ENCODE measurements around the gene DENND4B. TPM values are rescaled to one million over a fixed set of nuclear protein-coding genes. Genes with fewer than 3 reads are reported as not detected.

Gene DENND4B
- total RNA-seq, 5 donors from 2014 or later (not counting 1 experiment from before 2014, with no cell fraction given) = 161 to 220 (median 196) TPM

- CTCF ChIA-PET = interaction anchor here (0.5 to 2.9 kb wide), 10 partner anchors 22 to 411 kb away, joined by 3 to 25 read pairs (median 4); partner anchors contain the start of genes DENND4B (in 1 of the 2), RAB13 (in 1 of the 2) and S100A6 (in 1 of the 2)
- 0% methylated on average over 24 of the region's 86 CpGs for WGBS (ENCODE audit: insufficient coverage)
- Mint-ChIP-seq H3K4me3 (peak overlapping the region; percentile 91 to 96 (median 94)), H3K36me3 (peaks cover 8% of the 10 kb centered on the region), H3K27me3 (peaks cover 0 to 1% of the 10 kb centered on the region in 2 donors), H3K9me3 (no peaks in the 10 kb centered on the region), H3K4me1 (peaks cover 43 to 58% (median 56%) of the 10 kb centered on the region in 3 donors), H3K27ac (peak overlapping the region; percentile 95 to 97)
- H3K4me3 ChIP-seq (ENCODE audit: control insufficient read depth in 1 of 2, extremely low read depth in 1 of 2, low read length in 1 of 2) = peak overlapping the region; percentile 69 to 75
- POLR2A ChIA-PET = interaction anchor here (0.5 to 1.3 kb wide), 6 partner anchors 23 to 287 kb away, joined by 3 to 13 read pairs (median 6); no protein-coding TSS in a partner anchor
- H3K4me1 ChIP-seq (ENCODE audit: control insufficient read depth in 1 of 2, extremely low read depth in 1 of 2, insufficient read depth in 2 of 2, low read length in 2 of 2) = peaks cover 33 to 39% of the 10 kb centered on the region in 2 experiments
- DNase-seq (peak in 22 of 35 experiments; percentile 8 to 59 (median 40)), ATAC-seq (replicated peaks in 1 of 4) (peak; percentile 0 to 37 (median 28))
- H3K27me3 ChIP-seq (replicated peaks in 1 of 2; ENCODE audit: control insufficient read depth in 2 of 2, extremely low read depth in 1 of 2, insufficient read depth in 2 of 2, low read length in 1 of 2) = no peaks in the 10 kb centered on the region
- no peaks in the 10 kb centered on the region for H3K9me3 ChIP-seq
- peak overlapping the region; percentile 68 for H3K27ac ChIP-seq (ENCODE audit: low read length)
- peaks cover 0 to 11% of the 10 kb centered on the region in 2 donors for H3K36me3 ChIP-seq (ENCODE audit: control insufficient read depth in 2 of 2, extremely low read depth in 1 of 2, insufficient read depth in 1 of 2, low read length in 1 of 2)
These were observed 24.2 kb downstream of the DENND4B start for GRCh38 chr1:153922076-153922971.

DNA sequence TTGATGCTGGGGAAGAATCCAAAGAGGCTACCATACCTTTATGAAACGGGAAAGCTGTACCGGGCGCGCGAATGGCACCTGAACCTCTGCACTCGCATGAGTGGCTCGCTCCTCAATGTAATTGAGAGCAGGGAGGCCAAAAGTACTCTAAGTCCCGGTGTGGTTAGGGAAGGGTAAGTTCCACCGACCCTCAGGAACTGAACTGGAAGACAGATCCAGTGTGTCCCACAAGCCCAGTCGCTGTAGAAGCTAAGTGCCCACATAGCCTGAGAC lies 24.8 kb downstream of the DENND4B start:
- no peak for ATAC-seq (replicated peaks in 1 of 4)
- POLR2A ChIA-PET = interaction anchor here in 1 of 2 donors (0.5 to 0.6 kb wide), 2 partner anchors 68 to 287 kb away, joined by 3 to 13 read pairs; no protein-coding TSS in a partner anchor
- DNase-seq = peak in 1 of 35 experiments; percentile 13

DNA sequence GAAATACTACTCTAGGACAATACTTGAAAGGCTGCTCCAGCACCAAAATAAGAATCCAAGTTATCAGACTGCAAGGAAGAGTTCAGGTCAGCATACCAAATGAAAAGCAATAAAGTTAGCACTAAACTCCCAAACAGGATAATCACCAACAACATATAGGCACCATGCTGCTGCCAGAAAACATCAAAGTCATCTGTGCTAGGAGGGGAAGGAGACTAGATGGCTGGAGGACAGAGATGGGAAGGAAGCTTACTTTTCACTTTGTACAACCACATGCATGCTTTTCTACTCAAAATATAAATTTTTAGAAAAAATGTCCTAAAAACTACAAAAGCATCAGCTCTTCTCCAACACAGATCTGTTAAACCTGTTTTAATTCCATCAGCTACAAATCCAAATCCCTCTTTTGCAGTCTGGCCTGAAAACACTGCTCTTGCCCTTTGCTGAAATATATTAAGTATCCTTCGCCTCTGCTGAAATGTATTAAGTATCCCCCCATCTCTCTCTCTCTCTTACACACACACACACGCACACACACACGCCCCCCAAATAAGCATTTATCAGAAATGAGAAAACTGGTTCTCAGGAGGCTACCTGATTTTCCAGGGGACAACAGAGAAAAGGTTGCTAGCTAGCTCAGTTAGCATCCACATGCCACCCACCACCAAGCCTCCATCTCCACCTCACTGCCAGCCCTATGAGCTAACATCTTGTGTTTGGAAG lies 25.3 kb downstream of the DENND4B start:
- Mint-ChIP-seq H3K4me3 (peak overlapping the region; percentile 90 to 96 (median 91)), H3K36me3 (peaks cover 10% of the 10 kb centered on the region), H3K27ac (peak overlapping the region; percentile 73 to 77), H3K4me1 (peaks cover 44 to 63% (median 60%) of the 10 kb centered on the region in 3 donors), H3K9me3 (no peaks in the 10 kb centered on the region), H3K27me3 (peaks cover 0 to 1% of the 10 kb centered on the region in 2 donors)
- CTCF ChIA-PET = interaction anchor here (0.5 to 2.9 kb wide), 9 partner anchors 22 to 412 kb away, joined by 3 to 10 read pairs (median 3); partner anchors contain the start of genes DENND4B (in 1 of the 2) and RAB13 (in 1 of the 2)
- POLR2A ChIA-PET = interaction anchor here (0.5 to 0.9 kb wide), 5 partner anchors 22 to 286 kb away, joined by 3 to 14 read pairs (median 3); no protein-coding TSS in a partner anchor
- H3K27me3 ChIP-seq (replicated peaks in 1 of 2; ENCODE audit: control insufficient read depth in 2 of 2, extremely low read depth in 1 of 2, insufficient read depth in 2 of 2, low read length in 1 of 2) = no peaks in the 10 kb centered on the region
- ATAC-seq (replicated peaks in 1 of 4) (no peak), DNase-seq (no peak)
- peaks cover 35 to 42% of the 10 kb centered on the region in 2 experiments for H3K4me1 ChIP-seq (ENCODE audit: control insufficient read depth in 1 of 2, extremely low read depth in 1 of 2, insufficient read depth in 2 of 2, low read length in 2 of 2)
- no peaks in the 10 kb centered on the region for H3K9me3 ChIP-seq
- WGBS (ENCODE audit: insufficient coverage) = 10% methylated on average over 2 of the region's 3 CpGs
- H3K4me3 ChIP-seq (ENCODE audit: control insufficient read depth in 1 of 2, extremely low read depth in 1 of 2, low read length in 1 of 2) = peak overlapping the region; percentile 69 to 75
- H3K27ac ChIP-seq (ENCODE audit: low read length) = peak overlapping the region; percentile 46
- peaks cover 0 to 11% of the 10 kb centered on the region in 2 donors for H3K36me3 ChIP-seq (ENCODE audit: control insufficient read depth in 2 of 2, extremely low read depth in 1 of 2, insufficient read depth in 1 of 2, low read length in 1 of 2)

More for the DNA sequence above, 24.8 kb downstream of the DENND4B start:
- Histone ChIP-seq H3K4me1 (ENCODE audit: control insufficient read depth in 1 of 2, extremely low read depth in 1 of 2, insufficient read depth in 2 of 2, low read length in 2 of 2) (peaks cover 33 to 41% of the 10 kb centered on the region in 2 experiments), H3K9me3 (no peaks in the 10 kb centered on the region), H3K27me3 (replicated peaks in 1 of 2; ENCODE audit: control insufficient read depth in 2 of 2, extremely low read depth in 1 of 2, insufficient read depth in 2 of 2, low read length in 1 of 2) (no peaks in the 10 kb centered on the region), H3K36me3 (ENCODE audit: control insufficient read depth in 2 of 2, extremely low read depth in 1 of 2, insufficient read depth in 1 of 2, low read length in 1 of 2) (peaks cover 0 to 11% of the 10 kb centered on the region in 2 donors), H3K4me3 (ENCODE audit: control insufficient read depth in 1 of 2, extremely low read depth in 1 of 2, low read length in 1 of 2) (peak overlapping the region; percentile 69 to 75), H3K27ac (ENCODE audit: low read length) (peak overlapping the region; percentile 46)
- Mint-ChIP-seq H3K4me3 (peak overlapping the region; percentile 90 to 96 (median 91)), H3K27me3 (peaks cover 0 to 1% of the 10 kb centered on the region in 2 donors), H3K27ac (peak overlapping the region; percentile 73 to 77), H3K36me3 (peaks cover 8% of the 10 kb centered on the region), H3K4me1 (peaks cover 43 to 60% (median 58%) of the 10 kb centered on the region in 3 donors), H3K9me3 (no peaks in the 10 kb centered on the region)
- WGBS (ENCODE audit: insufficient coverage) = no CpG with 5 or more reads among the region's 10 CpGs
- CTCF ChIA-PET = interaction anchor here (0.5 to 2.9 kb wide), 6 partner anchors 23 to 411 kb away, joined by 3 to 10 read pairs (median 4); partner anchors contain the start of genes DENND4B (in 1 of the 2) and RAB13 (in 1 of the 2)

GRCh38 chr1:153919876-153920852 lies 26.4 kb downstream of the DENND4B start:
- peak overlapping the region; percentile 73 to 77 for H3K27ac Mint-ChIP-seq
- peak overlapping the region; percentile 90 to 96 (median 91) for H3K4me3 Mint-ChIP-seq
- Histone ChIP-seq H3K27me3 (replicated peaks in 1 of 2; ENCODE audit: control insufficient read depth in 2 of 2, extremely low read depth in 1 of 2, insufficient read depth in 2 of 2, low read length in 1 of 2) (no peaks in the 10 kb centered on the region), H3K4me3 (ENCODE audit: control insufficient read depth in 1 of 2, extremely low read depth in 1 of 2, low read length in 1 of 2) (peak overlapping the region in 1 of 2 donors; percentile 35), H3K9me3 (no peaks in the 10 kb centered on the region), H3K27ac (ENCODE audit: low read length) (peak overlapping the region; percentile 46), H3K36me3 (ENCODE audit: control insufficient read depth in 2 of 2, extremely low read depth in 1 of 2, insufficient read depth in 1 of 2, low read length in 1 of 2) (peaks cover 0 to 14% of the 10 kb centered on the region in 2 donors), H3K4me1 (ENCODE audit: control insufficient read depth in 1 of 2, extremely low read depth in 1 of 2, insufficient read depth in 2 of 2, low read length in 2 of 2) (peaks cover 36 to 47% of the 10 kb centered on the region in 2 experiments)
- no peaks in the 10 kb centered on the region for H3K9me3 Mint-ChIP-seq
- H3K27me3 Mint-ChIP-seq = peaks cover 0 to 1% of the 10 kb centered on the region in 2 donors
- H3K4me1 Mint-ChIP-seq = peaks cover 52 to 70% (median 69%) of the 10 kb centered on the region in 3 donors
- ATAC-seq (replicated peaks in 1 of 4) = no peak
- POLR2A ChIA-PET = interaction anchor here (0.5 to 0.9 kb wide), 4 partner anchors 23 to 93 kb away, joined by 3 to 14 read pairs (median 7); no protein-coding TSS in a partner anchor
- CTCF ChIA-PET = interaction anchor here in 1 of 2 donors (0.6 to 2.9 kb wide), 6 partner anchors 10 to 189 kb away, joined by 3 to 10 read pairs (median 5); partner anchors contain the start of gene RAB13
- whole genome bisulfite sequencing (ENCODE audit: insufficient coverage) = no CpG with 5 or more reads among the region's 4 CpGs
- H3K36me3 Mint-ChIP-seq = peaks cover 11% of the 10 kb centered on the region
- DNase-seq = peak in 9 of 35 experiments; percentile 8 to 59 (median 18)

DNA sequence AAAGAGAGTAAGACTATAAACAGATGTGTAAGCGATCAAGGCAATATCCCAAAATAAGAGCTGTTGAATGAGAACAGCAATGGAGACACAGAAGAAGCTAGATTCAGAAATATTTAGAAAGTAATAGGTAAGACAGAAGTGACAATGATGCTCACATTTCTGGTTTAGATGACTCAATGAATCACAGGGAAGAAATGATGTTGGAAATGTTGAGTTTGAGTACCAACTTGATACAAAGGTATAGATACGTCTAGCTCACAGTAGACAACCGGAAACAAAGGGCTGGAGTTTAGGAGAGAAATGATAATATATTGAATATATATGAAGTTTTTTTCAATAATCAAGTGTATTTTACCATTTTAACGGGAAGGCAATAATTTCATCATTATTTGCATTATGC lies 30.2 kb downstream of the DENND4B start:
- ATAC-seq (replicated peaks in 1 of 4) (no peak), DNase-seq (no peak)
- 100% methylated on average over 1 of the region's 4 CpGs for WGBS (ENCODE audit: insufficient coverage)
- Histone ChIP-seq H3K4me1 (ENCODE audit: control insufficient read depth in 1 of 2, extremely low read depth in 1 of 2, insufficient read depth in 2 of 2, low read length in 2 of 2) (peaks cover 35 to 47% of the 10 kb centered on the region in 2 experiments), H3K27me3 (replicated peaks in 1 of 2; ENCODE audit: control insufficient read depth in 2 of 2, extremely low read depth in 1 of 2, insufficient read depth in 2 of 2, low read length in 1 of 2) (no peaks in the 10 kb centered on the region), H3K27ac (ENCODE audit: low read length) (no peak overlapping the region), H3K36me3 (ENCODE audit: control insufficient read depth in 2 of 2, extremely low read depth in 1 of 2, insufficient read depth in 1 of 2, low read length in 1 of 2) (peaks cover 5 to 27% of the 10 kb centered on the region in 2 donors), H3K4me3 (ENCODE audit: control insufficient read depth in 1 of 2, extremely low read depth in 1 of 2, low read length in 1 of 2) (no peak overlapping the region), H3K9me3 (no peaks in the 10 kb centered on the region)
- POLR2A ChIA-PET = no interaction called here
- H3K4me3 Mint-ChIP-seq = no peak overlapping the region
- H3K36me3 Mint-ChIP-seq = peaks cover 22% of the 10 kb centered on the region
- peaks cover 64 to 73% (median 69%) of the 10 kb centered on the region in 3 donors for H3K4me1 Mint-ChIP-seq
- no peak overlapping the region for H3K27ac Mint-ChIP-seq
- no peaks in the 10 kb centered on the region for H3K9me3 Mint-ChIP-seq
- H3K27me3 Mint-ChIP-seq = no peaks in the 10 kb centered on the region
- CTCF ChIA-PET = interaction anchor here in 1 of 2 donors (0.5 kb wide), 1 partner anchor 510 kb away, joined by 3 read pairs; no protein-coding TSS in a partner anchor
